A549 (cell line): Measurements from ENCODE around the gene KPTN. TPM values are rescaled to one million over a fixed set of nuclear protein-coding genes. Genes with fewer than 3 reads are reported as not detected.

Source experiments
- ATAC-seq, 2 experiments: fragments of 200-7000 bp in 1 of 2; fragments of >200 bp in 1 of 2; cut with Nextera tagmentation in 1 of 2; cut with Tn5 transposase in 1 of 2; 3 replicates each; pipeline versions ENCODE4 v1.8.0 to v1.9.1; 2018 to 2020; ENCODE audit warnings: mild to moderate bottlenecking in 1 of 2, moderate library complexity in 1 of 2
- CTCF ChIA-PET: fragments of 300-600 bp; sonication (Branson Sonifier 250); formaldehyde crosslinking; extraction: SDS; loops from one replicate; lab custom pipeline; 2021; ENCODE audit warnings: antibody characterized with exemption, inconsistent platforms; lab: Yijun Ruan, JAX
- POLR2A ChIA-PET: fragments of 350-600 bp; formaldehyde crosslinking; extraction: SDS; loops from one replicate; lab custom pipeline; 2021; ENCODE audit warnings: antibody characterized with exemption, inconsistent platforms; lab: Yijun Ruan, JAX
- DNase-seq, 2 experiments: peaks; one replicate each; pipeline versions ENCODE4 v3.0.0 to v3.0.0-alpha.2; 2011 to 2016; ENCODE audit warnings: low read depth in 1 of 2, low spot score in 1 of 2
- FAIRE-seq: peaks from 2 replicates; lab custom pipeline; 2011; peaks lifted over from hg19 to GRCh38; lab: Jason Lieb, UNC
- H3K27ac ChIP-seq, 2 experiments: fragments of >200 bp; sonication (Bioruptor Twin); formaldehyde crosslinking; 3 replicates each; pipeline ENCODE4 v1.5.1; 2016 to 2017
- H3K4me1 ChIP-seq: fragments of >200 bp; sonication (Bioruptor Twin); formaldehyde crosslinking; 3 replicates; pipeline ENCODE4 v1.6.1; 2016
- H3K4me2 ChIP-seq: fragments of >200 bp; sonication (Bioruptor Twin); formaldehyde crosslinking; 3 replicates; pipeline ENCODE4 v1.6.1; 2016
- H3K4me3 ChIP-seq: fragments of >200 bp; sonication (Bioruptor Twin); formaldehyde crosslinking; 3 replicates; pipeline ENCODE4 v1.5.1; 2016
- H3K9me3 ChIP-seq: fragments of >200 bp; sonication (Bioruptor Twin); formaldehyde crosslinking; 3 replicates; pipeline ENCODE4 v1.6.1; 2016
- BCL3 ChIP-seq: fragments of >200 bp; sonication (Bioruptor Twin); formaldehyde crosslinking; IDR thresholded peaks from 3 replicates; pipeline ENCODE4 v1.6.1; 2016
- BHLHE40 ChIP-seq: IDR thresholded peaks from 2 replicates; pipeline ENCODE4 v1.6.1; 2012; ENCODE audit warnings: low read depth, low read length, inconsistent platforms
- CBX2 ChIP-seq: fragments of 200-600 bp; sonication (generic); IDR thresholded peaks from 2 replicates; pipeline ENCODE4 v1.6.1; 2016; ENCODE audit warnings: low read depth, mild to moderate bottlenecking, borderline replicate concordance
- CHD4 ChIP-seq: fragments of 200-600 bp; sonication (generic); IDR thresholded peaks from 2 replicates; pipeline ENCODE4 v1.6.1; 2016; ENCODE audit warnings: antibody characterized with exemption, mild to moderate bottlenecking, borderline replicate concordance
- EHMT2 ChIP-seq: fragments of 200-600 bp; sonication (generic); IDR thresholded peaks from 2 replicates; pipeline ENCODE4 v1.6.1; 2016; ENCODE audit warnings: antibody characterized with exemption, low read depth, mild to moderate bottlenecking, moderate library complexity
- EP300 ChIP-seq, 2 experiments: fragments of >200 bp; sonication (Bioruptor Twin); formaldehyde crosslinking; IDR thresholded peaks; 2 replicates in 1 of 2; 3 replicates in 1 of 2; pipeline ENCODE4 v1.6.1; 2016 to 2017
- ESRRA ChIP-seq: fragments of 150-350 bp; IDR thresholded peaks from 2 replicates; pipeline ENCODE4 v1.6.1; 2014; ENCODE audit warnings: mild to moderate bottlenecking, low read length, borderline replicate concordance
- FOSB ChIP-seq: fragments of 250-450 bp; sonication (Bioruptor Pico); IDR thresholded peaks from 2 replicates; pipeline ENCODE4 v1.5.0; 2020; ENCODE audit warnings: mild to moderate bottlenecking, moderate library complexity
- GATA3 ChIP-seq: IDR thresholded peaks from 2 replicates; pipeline ENCODE4 v1.6.1; 2012; ENCODE audit warnings: borderline replicate concordance
- HOXA7 ChIP-seq: fragments of 250-450 bp; sonication (Bioruptor Pico); IDR thresholded peaks from 2 replicates; pipeline ENCODE4 v1.5.0; 2020; ENCODE audit warnings: mild to moderate bottlenecking, moderate library complexity
- HOXB5 ChIP-seq: fragments of 250-450 bp; sonication (Bioruptor Pico); IDR thresholded peaks from 2 replicates; pipeline ENCODE4 v1.5.0; 2020; ENCODE audit warnings: mild to moderate bottlenecking, moderate library complexity
- KDM1A ChIP-seq: fragments of 200-600 bp; sonication (generic); IDR thresholded peaks from 2 replicates; pipeline ENCODE4 v1.6.1; 2016; ENCODE audit warnings: low read depth, mild to moderate bottlenecking
- KDM5A ChIP-seq: fragments of 200-600 bp; sonication (generic); IDR thresholded peaks from 2 replicates; pipeline ENCODE4 v1.6.1; 2016; ENCODE audit warnings: antibody characterized with exemption, mild to moderate bottlenecking
- MAZ ChIP-seq: fragments of 150-350 bp; IDR thresholded peaks from 2 replicates; pipeline ENCODE4 v1.6.1; 2014; ENCODE audit warnings: antibody characterized with exemption, low read depth, low read length, borderline replicate concordance
- NPAS2 ChIP-seq: fragments of 250-450 bp; sonication (Bioruptor Pico); IDR thresholded peaks from 2 replicates; pipeline ENCODE4 v1.8.0; 2022; ENCODE audit warnings: mild to moderate bottlenecking, moderate library complexity, borderline replicate concordance
- POLR2A ChIP-seq: IDR thresholded peaks from 2 replicates; pipeline ENCODE4 v1.6.1; 2012; ENCODE audit warnings: mild to moderate bottlenecking, low read length
- POLR2AphosphoS2 ChIP-seq: conservative IDR thresholded peaks from 2 replicates; pipeline ENCODE4 v1.6.1; 2012; ENCODE audit warnings: low read length, improper control_type of control experiment, inconsistent platforms
- RAD21 ChIP-seq, 2 experiments: fragments of >200 bp in 1 of 2; sonication (Bioruptor Twin) in 1 of 2; formaldehyde crosslinking in 1 of 2; IDR thresholded peaks in 1 of 2; conservative IDR thresholded peaks in 1 of 2; 2 replicates in 1 of 2; 3 replicates in 1 of 2; pipeline ENCODE4 v1.6.1; 2012 to 2018; ENCODE audit warnings: inconsistent platforms in 1 of 2
- TFCP2L1 ChIP-seq: fragments of 250-450 bp; sonication (Bioruptor Pico); IDR thresholded peaks from 2 replicates; pipeline ENCODE4 v1.5.0; 2021; ENCODE audit warnings: mild to moderate bottlenecking
- ZSCAN20 ChIP-seq: fragments of 250-450 bp; sonication (Bioruptor Pico); IDR thresholded peaks from 2 replicates; pipeline ENCODE4 v1.8.0; 2022; ENCODE audit warnings: mild to moderate bottlenecking, moderate library complexity
- WGBS: methylation state at CpG from one replicate; pipeline ENCODE4 v1.1.6; 2017; ENCODE audit errors: missing lambda C conversion rate; 5-methylcytosine and 5-hydroxymethylcytosine counted together
- polyA plus RNA-seq, 4 experiments: library from polyadenylated mRNA; depleted of rRNA in 3 of 4; stranded (reverse); fragments of >200 nt; fragmentation: RNase III in 1 of 4; extraction: RNeasy Plus Mini Kit Qiagen cat#74134 plus additional on column Dnase treatment in 1 of 4; gene quantifications; 2 replicates in 3 of 4; 3 replicates in 1 of 4; pipeline ENCODE4 v1.2.3, GENCODE V29; 2011 to 2017
- TF ChIP-seq, protein P1 (sequence below): IDR thresholded peaks from 2 replicates; pipeline ENCODE4 v1.6.1; 2012

Gene KPTN
- polyA plus RNA-seq, 2 of the 4 experiments (the other 2 are of a cell fraction) = 10.6 to 20.6 TPM

DNA sequence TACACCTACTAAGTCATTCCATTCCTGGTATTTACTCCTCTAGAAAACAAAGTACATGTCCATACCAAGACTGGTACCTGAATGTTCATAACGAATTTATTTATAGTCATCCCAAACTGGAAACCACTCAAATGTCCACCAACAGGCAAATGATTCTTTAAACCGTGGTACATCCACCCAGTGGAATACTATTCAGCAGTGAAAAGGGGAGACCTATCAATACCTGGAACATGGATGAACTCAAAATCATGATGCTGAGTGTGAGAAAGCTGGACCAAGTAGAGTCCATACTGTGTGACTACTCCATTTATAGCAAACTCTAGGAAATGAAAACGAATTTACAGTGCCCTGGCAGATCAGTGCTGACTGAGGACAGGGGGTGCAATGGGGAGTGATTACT is 42.8 kb upstream of the KPTN start:
- WGBS = 37% methylated on average over 3 of the region's 3 CpGs
- no peaks in the 10 kb centered on the region for H3K9me3 ChIP-seq
- ChIA-PET CTCF (interaction anchor here (5.1 kb wide), 1 partner anchor 11 kb away, joined by 39 read pairs; the partner anchor contains the start of gene NAPA), POLR2A (no interaction called here)
- FAIRE-seq (no peak), DNase-seq (no peak), ATAC-seq (no peak)
- peaks cover 5% of the 10 kb centered on the region; the same call in 1 of the 3 replicates for H3K4me1 ChIP-seq
- no peak overlapping the region for H3K4me3 ChIP-seq
- no peak overlapping the region for H3K27ac ChIP-seq
- H3K4me2 ChIP-seq = no peak overlapping the region
- TF ChIP-seq NPAS2 (CRISPR knock-in tag) (no peak), HOXA7 (CRISPR knock-in tag) (no peak), EP300 (IDR thresholded peaks at IDR 0.05) (no peak), POLR2AphosphoS2 (no peak), TFCP2L1 (CRISPR knock-in tag) (no peak), CBX2 (no peak), BCL3 (no peak), HOXB5 (CRISPR knock-in tag) (no peak), FOSB (CRISPR knock-in tag) (no peak), ESRRA (no peak), EHMT2 (no peak), BHLHE40 (no peak), MAZ (no peak), RAD21 (conservative IDR thresholded peaks at IDR 0.05 in 1 of 2, IDR thresholded peaks at IDR 0.05 in 1 of 2) (no peak), KDM1A (no peak), GATA3 (no peak)
- TF ChIP-seq, protein P1, sequence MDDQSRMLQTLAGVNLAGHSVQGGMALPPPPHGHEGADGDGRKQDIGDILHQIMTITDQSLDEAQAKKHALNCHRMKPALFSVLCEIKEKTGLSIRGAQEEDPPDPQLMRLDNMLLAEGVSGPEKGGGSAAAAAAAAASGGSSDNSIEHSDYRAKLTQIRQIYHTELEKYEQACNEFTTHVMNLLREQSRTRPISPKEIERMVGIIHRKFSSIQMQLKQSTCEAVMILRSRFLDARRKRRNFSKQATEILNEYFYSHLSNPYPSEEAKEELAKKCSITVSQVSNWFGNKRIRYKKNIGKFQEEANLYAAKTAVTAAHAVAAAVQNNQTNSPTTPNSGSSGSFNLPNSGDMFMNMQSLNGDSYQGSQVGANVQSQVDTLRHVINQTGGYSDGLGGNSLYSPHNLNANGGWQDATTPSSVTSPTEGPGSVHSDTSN = no peak

- POLR2A ChIA-PET = no interaction called here
- ATAC-seq (no peak), FAIRE-seq (no peak), DNase-seq (no peak)
- Histone ChIP-seq H3K27ac (no peak overlapping the region), H3K4me1 (peaks cover 7% of the 10 kb centered on the region; the same call in 1 of the 3 replicates), H3K9me3 (no peaks in the 10 kb centered on the region), H3K4me3 (no peak overlapping the region), H3K4me2 (no peak overlapping the region)
- WGBS = 63% methylated on average over 7 of the region's 7 CpGs
- no peak for TF ChIP-seq BHLHE40
- no peak for TF ChIP-seq ZSCAN20
- no peak for TF ChIP-seq KDM5A
- TF ChIP-seq HOXB5 (CRISPR knock-in tag) = no peak
- no peak for TF ChIP-seq POLR2A
- no peak for TF ChIP-seq CHD4
- TF ChIP-seq BCL3 = no peak
- TF ChIP-seq GATA3 = no peak
- CTCF ChIA-PET = interaction anchor here (0.7 to 5.1 kb wide), 9 partner anchors 8 to 175 kb away, joined by 3 to 39 read pairs (median 4); partner anchors contain the start of genes KPTN and NAPA
These were observed 39.5 kb upstream of the KPTN start for GRCh38 chr19:47523473-47523872.
